RWPE1 (cell line): ENCODE measurements around the gene COX20.
"Not testable (repeated sequence)": the region's sequence is repeated elsewhere in the genome, so short reads cannot be mapped to it uniquely, and the experiment has no call there.

Experiments used
- CTCF ChIA-PET: fragments of 350-600 bp; sonication (Branson Sonifier 250); formaldehyde crosslinking; extraction: SDS; loops from one replicate; lab custom pipeline; 2021; lab: Yijun Ruan, JAX
- POLR2A ChIA-PET: fragments of 400-600 bp; formaldehyde crosslinking; extraction: SDS; loops from one replicate; lab custom pipeline; 2020; ENCODE audit warnings: antibody characterized with exemption; ENCODE audit not compliant: low non-redundant PET; lab: Yijun Ruan, JAX
- DNase-seq: peaks from one replicate; pipeline ENCODE4 v3.0.0; 2012; ENCODE audit warnings: low spot score
- H3K27ac ChIP-seq: fragments of 450-650 bp; 2 replicates; pipeline ENCODE4 v1.5.1; 2017
- TF ChIP-seq, protein P1 (sequence below): fragments of 450-650 bp; conservative IDR thresholded peaks from 2 replicates; pipeline ENCODE4 v1.5.1; 2017; ENCODE audit warnings: low read depth, mild to moderate bottlenecking

The COX20 gene

DNA sequence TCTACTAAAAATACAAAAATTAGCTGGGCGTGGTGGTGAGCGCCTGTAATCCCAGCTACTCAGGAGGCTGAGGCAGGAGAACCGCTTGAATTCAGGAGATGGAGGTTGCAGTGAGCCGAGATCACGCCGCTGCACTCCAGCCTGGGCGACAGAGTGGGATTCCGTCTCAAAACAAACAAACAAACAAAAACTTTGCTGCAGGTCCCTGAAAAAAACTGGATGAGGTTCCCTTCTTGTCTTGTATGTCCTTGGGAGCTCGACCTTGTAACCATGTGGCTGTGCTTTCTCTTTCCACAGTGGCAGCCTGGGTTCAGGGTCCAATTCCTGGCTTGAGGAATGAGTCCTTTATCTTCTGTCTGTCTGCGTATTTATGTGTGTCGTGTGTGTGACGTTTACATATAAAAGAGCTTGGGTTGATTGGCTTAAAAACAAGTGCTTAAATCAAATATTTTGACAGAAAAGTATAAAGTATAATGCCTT is 18.0 kb upstream of the COX20 start:
- H3K27ac ChIP-seq = no peak overlapping the region
- DNase-seq = no peak
- TF ChIP-seq, protein P1, sequence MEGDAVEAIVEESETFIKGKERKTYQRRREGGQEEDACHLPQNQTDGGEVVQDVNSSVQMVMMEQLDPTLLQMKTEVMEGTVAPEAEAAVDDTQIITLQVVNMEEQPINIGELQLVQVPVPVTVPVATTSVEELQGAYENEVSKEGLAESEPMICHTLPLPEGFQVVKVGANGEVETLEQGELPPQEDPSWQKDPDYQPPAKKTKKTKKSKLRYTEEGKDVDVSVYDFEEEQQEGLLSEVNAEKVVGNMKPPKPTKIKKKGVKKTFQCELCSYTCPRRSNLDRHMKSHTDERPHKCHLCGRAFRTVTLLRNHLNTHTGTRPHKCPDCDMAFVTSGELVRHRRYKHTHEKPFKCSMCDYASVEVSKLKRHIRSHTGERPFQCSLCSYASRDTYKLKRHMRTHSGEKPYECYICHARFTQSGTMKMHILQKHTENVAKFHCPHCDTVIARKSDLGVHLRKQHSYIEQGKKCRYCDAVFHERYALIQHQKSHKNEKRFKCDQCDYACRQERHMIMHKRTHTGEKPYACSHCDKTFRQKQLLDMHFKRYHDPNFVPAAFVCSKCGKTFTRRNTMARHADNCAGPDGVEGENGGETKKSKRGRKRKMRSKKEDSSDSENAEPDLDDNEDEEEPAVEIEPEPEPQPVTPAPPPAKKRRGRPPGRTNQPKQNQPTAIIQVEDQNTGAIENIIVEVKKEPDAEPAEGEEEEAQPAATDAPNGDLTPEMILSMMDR = no peak
- ChIA-PET POLR2A (no interaction called here), CTCF (no interaction called here)

DNA sequence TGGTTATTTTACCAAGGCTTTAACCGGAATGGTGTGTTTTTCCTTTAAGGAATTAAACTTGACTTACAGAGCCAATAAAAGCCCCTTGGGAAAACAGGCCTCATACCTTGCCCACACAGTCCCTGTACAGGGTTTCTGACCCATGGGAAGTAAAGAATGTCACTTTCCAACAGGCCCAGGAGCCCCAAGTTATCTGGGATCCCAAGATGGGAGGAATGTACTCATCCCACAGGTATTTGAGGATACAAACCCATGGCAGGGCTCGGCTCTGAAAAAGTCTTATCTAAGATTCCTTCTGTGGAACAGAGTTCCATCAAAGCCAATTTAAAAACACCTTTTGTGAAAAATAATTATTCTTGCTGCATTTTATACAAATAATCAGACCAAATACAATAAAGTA is 15.3 kb upstream of the COX20 start:
- no peak for DNase-seq
- CTCF ChIA-PET = no interaction called here
- POLR2A ChIA-PET = no interaction called here
- no peak overlapping the region for H3K27ac ChIP-seq
- TF ChIP-seq, protein P1 = no peak

DNA sequence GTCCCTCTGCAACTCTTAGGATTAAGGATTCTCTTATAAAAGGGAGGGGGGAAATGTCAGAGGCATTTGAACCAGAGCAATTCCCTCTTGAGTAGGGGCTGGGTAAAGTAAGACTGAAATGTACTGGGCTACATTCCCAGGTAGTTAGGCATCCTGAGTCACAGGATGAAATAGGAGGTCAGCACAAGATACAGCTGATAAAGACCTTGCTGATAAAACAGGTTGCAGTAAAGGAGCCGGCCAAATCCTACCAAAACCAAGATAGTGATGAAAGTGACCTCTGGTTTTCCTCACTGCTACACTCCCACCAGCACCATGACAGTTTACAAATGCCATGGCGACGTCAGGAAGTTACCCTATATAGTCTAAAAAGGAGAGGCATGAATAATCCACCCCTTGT is 14.3 kb upstream of the COX20 start:
- no peak for DNase-seq
- ChIA-PET CTCF (interaction anchor here (0.6 kb wide), 1 partner anchor 25 kb away, joined by 3 read pairs; no protein-coding TSS in a partner anchor), POLR2A (no interaction called here)
- H3K27ac ChIP-seq = no peak overlapping the region
- TF ChIP-seq, protein P1 = no peak

DNA sequence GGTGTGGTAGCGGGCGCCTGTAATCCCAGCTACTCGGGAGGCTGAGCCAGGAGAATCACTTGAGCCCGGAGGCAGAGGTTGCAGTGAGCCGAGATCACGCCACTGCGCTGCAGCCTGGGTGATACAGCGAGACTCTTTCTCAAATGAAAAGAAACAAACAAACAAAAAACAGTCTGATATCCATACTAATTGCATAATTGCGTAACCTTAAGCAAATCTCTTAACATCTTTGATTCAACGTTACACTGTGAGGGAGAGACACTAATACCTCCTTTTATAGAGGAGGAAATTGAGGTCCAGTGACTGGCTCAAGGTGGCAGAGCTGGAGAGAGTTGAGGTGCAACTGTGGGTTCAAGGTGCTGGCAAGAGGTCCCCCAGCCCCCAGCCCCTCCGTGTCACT is 12.6 kb upstream of the COX20 start:
- DNase-seq = no peak
- CTCF ChIA-PET = no interaction called here
- H3K27ac ChIP-seq = no peak overlapping the region
- POLR2A ChIA-PET = no interaction called here
- TF ChIP-seq, protein P1 = no peak

DNA sequence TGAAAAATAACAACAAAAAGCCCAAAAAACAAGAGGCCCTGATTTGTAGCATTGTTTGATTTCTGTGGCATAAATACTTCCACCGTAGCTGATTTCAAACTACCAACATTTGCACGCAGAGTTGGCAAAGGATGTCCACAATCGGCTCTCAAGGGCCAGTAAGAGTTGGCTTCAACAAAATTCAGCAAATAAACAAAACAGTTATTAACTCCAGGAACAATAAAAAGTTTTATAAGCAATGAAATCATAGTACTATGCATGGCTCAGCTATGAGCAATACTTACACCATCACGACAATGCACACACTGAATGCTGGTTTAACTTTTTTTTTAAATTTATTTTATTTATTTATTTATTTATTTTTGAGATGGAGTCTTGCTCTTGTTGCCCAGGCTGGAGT is 8.7 kb upstream of the COX20 start:
- H3K27ac ChIP-seq = no peak overlapping the region
- TF ChIP-seq, protein P1 = no peak
- no peak for DNase-seq
- ChIA-PET CTCF (interaction anchor here (1.1 kb wide), 1 partner anchor 35 kb away, joined by 7 read pairs; no protein-coding TSS in a partner anchor), POLR2A (no interaction called here)

DNA sequence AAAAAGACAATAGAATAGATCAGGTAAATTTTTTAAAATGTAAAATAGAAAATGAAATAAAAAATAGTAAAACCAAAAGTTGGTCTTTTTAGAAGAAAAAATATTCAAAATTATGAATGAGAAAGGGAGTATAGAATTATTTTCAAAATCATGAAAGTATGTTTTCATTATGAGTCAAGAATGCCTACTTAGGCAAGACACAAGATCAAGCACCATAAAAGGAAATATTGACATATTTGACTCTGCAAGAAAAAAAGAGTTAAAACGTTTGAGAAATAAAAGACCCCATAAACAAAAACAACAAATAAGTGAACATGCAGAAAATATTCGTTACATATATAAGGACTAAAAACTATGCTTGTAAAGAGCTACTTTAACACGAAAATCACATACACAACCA is 4.8 kb upstream of the COX20 start:
- TF ChIP-seq, protein P1 = no peak
- DNase-seq = no peak
- ChIA-PET POLR2A (no interaction called here), CTCF (interaction anchor here (0.8 kb wide), 1 partner anchor 366 kb away, joined by 3 read pairs; no protein-coding TSS in a partner anchor)
- H3K27ac ChIP-seq = no peak overlapping the region

DNA sequence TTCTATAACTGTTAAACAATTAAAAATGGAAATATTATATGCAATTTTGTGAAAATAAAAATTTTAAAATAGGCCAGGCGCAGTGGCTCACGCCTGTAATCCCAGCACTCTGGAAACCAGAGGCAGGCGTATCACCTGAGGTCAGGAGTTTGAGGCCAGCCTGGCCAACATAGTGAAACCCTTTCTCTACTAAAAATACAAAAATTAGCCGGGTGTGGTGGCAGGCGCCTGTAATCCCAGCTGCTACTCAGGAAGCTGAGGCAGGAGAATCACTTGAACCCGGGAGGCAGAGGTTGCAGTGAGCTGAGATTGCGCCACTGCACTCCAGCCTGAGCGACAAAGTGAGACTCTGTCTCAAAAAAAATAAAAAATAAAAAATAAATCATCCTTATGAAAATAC is 2.2 kb upstream of the COX20 start:
- DNase-seq, POLR2A ChIA-PET: not testable (repeated sequence)
- H3K27ac ChIP-seq = peak overlapping the region; percentile 99
- CTCF ChIA-PET = interaction anchor here (0.6 kb wide), 1 partner anchor 27 kb away, joined by 6 read pairs; no protein-coding TSS in a partner anchor
